LNCAP (cell line): Measurements from ENCODE around the gene MPP1.

ENCODE experiments used
- TF ChIP-seq, protein P1 (sequence below): fragments of 450-650 bp; IDR thresholded peaks from 2 replicates; pipeline ENCODE4 v1.5.1; 2017; ENCODE audit warnings: mild to moderate bottlenecking

Gene MPP1

DNA sequence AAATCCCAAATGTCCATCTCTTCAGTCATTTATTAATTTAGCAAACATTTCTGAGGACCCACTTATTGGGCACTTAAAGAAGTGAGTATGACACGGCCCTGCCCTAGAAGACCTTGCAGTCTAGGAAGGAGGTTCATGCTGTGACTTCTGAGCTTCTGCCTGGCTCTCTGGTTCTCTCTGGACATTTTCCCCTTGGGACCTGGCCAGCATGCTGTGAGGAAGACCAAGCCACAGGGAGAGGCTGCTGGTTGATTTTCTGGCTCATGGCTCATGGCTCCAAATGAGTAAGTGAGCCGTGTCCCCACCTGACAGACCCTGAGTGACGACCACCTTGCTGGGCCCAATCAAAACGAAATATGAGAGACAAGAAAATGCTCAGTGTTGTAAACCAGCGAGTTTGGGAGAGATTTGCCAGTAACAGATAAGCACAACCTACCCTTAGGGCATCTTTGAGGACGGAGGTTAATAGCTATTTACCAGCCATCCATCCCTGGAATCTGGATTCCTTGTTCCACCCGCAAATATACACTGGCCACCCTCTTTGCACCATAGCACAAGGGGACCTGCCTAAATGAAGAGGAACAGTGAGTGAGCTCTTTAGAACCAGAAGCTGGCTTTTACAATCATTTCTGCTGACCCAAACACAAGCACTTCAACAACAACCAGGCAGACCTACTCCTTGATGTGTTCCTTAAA lies 876 bp downstream of the MPP1 start:
- TF ChIP-seq, protein P1, sequence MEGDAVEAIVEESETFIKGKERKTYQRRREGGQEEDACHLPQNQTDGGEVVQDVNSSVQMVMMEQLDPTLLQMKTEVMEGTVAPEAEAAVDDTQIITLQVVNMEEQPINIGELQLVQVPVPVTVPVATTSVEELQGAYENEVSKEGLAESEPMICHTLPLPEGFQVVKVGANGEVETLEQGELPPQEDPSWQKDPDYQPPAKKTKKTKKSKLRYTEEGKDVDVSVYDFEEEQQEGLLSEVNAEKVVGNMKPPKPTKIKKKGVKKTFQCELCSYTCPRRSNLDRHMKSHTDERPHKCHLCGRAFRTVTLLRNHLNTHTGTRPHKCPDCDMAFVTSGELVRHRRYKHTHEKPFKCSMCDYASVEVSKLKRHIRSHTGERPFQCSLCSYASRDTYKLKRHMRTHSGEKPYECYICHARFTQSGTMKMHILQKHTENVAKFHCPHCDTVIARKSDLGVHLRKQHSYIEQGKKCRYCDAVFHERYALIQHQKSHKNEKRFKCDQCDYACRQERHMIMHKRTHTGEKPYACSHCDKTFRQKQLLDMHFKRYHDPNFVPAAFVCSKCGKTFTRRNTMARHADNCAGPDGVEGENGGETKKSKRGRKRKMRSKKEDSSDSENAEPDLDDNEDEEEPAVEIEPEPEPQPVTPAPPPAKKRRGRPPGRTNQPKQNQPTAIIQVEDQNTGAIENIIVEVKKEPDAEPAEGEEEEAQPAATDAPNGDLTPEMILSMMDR = no peak

DNA sequence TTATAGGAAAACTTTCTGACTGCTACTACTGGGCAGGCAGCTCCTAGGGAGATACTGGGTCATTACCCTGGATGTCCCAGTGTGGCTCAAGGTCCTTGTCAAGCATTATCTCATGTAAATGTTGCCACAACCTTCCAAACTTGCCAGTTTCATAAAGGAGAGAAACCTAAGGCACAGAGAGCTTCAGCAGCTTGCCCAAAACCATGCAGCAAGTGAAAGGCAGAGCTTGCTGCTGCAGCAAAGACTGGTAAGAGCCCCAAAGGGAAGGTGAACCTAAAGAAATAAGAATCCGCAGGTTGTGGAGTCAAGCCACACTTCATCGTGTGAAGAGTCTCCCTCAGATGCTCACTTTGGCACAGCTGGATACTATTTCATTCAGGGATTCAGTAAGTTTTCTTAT lies 2.3 kb downstream of the MPP1 start:
- TF ChIP-seq, protein P1 = no peak

DNA sequence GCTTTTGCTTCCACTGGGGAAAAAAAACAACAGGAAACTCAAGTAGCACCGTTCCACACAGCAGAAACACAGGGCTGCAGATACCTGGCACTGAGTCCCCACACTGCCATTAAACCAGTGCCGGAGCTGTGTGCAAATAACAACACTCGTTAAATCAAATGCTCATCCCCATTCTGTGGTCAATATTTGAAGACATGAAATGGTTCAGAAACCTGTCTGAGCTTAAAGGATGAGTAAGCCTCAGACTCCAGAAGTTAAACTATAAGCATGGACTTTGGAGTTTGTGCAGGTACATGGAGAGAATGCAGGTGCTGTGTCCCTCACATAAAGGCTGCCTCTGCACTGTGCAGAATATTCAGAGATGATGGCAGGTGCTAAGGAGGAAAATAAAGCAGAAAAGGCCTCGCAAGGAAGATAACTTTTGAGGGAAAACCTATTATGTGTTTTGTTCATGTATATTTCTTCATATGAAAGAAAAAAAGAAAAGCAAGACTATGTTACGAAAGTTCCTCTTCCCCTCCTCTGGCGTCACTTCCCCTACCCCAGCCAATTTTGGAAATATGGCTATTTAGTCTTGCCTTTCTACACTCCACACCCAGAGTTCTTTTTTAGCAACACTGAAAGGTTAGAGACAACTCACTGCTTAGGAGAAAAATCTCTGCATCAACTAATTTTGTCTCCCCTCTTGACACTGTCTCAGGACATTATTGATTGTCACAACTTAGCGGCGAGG lies 4.6 kb downstream of the MPP1 start:
- TF ChIP-seq, protein P1 = no peak

DNA sequence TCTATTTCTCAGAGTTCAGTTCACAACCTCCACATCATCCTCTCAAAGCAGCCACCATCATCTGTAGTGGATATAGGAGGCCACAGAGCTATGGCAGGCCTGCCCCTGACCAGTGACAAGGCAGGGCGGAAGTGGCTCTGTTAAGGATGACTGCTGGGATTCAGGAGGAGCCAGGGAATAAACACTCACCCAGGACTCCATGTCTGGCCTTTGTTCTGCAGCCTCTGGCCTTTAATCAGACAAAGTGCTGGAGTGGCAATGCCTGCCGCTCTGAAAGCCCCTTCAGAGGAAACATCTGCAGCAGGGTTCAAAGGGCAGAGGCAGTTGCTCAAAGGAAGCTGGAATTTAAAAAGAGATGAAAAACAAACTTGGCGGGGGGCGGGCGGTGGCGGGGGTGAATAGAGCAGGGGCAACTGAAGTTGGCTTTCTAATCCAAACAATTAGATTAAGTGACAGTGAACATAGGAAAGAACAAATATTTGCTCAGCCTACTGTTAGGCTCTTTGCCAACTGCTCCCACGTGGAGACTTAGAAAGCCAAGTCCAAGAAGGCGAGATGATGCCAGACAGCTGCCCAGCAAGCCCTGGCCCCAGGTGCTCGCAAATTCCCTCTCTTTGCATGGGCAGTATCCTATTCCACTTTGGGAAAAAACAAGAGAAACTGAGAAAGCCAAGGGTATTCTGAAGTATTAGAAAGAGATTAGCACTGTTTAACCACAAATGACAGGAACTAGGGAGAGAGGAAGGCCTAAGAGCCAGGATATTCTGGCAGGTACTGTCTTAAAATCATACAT lies 5.5 kb downstream of the MPP1 start:
- TF ChIP-seq, protein P1 = no peak

DNA sequence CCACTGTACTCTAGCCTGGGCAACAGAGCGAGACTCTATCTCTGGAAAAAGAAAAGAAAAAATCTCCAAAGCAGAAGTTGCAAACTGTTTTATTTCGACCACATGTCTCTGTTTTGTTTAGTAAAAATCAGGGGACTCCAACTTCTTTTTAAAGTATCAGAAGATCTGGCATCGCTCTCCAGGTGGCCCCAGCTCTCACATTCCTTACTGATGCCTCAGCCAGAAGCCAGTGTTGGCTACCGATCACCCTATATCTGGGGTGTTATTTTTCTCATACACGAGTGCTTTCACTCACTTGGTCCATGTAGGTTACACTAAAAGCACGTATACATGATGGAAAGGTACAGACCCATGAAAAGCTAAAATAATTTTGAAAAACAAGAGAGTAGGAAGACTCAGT lies 8.3 kb downstream of the MPP1 start:
- TF ChIP-seq, protein P1 = no peak

DNA sequence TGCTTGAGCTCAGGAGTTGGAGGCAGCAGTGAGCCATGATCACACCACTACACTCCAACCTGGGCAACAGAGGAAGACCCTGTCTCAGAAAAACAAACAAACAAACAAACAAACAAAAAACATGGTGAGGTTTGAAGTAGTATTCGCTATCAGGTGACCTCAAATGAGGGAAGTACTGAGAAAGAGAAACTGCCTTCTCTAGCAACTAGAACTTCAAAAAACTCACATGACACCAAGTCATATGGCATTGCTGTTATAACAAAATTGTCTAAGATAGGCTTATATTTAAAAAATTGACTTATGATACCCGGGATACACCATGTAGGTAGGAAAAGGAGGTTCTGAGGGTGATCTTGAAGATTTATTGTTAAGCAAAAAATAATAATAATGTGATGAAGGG lies 10.3 kb downstream of the MPP1 start:
- TF ChIP-seq, protein P1 = no peak

DNA sequence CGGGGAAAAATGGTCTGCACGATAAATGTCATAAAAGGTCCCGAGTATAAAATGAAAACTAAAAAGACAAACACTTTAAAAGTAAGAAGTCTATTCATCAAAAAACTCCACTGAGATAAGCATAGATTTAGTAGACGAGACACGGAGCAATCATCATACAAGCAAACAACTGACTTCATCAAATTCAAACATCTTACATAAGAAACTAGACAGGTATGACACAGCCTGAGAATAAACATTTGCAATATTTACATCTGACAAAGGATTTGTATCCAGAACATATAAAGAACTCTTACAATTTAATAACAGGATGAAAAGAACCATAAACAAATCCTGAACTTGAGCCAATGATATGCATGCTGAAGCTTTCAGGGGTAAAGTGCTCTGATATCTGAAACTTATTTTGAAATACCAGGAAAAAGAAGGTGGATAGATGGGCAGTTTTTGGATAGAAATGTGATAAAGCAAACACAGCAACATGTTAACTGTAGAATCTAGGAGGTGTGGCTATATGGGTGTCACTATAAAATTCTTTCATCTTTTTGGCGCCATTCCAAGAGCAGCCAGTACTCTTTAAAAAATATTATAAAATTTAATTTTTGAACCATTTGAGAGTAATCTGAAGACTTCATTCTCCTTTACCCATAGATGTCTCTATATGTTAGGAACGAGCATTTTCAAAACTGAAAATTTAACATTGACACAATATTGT lies 12.0 kb downstream of the MPP1 start:
- TF ChIP-seq, protein P1 = no peak
